Stimulated activated effector memory CD8-positive, alpha-beta T cell treated with anti-CD3 and anti-CD28 coated beads, Interleukin-12 subunit alpha, Interleukin-12 subunit beta, amount 100 ng/mL, for 72 hours (primary cell): ENCODE data around the gene DENND4A.
A peak's percentile ranks its signal among the peaks of the same experiment; 100 is the strongest.

ENCODE experiments used
- ATAC-seq: fragments of 150-1000 bp; cut with Tn5 transposase; 2 replicates; pipeline ENCODE4 v1.10.0; 2021
- DNase-seq, 2 donors: peaks; one replicate each; pipeline ENCODE4 v3.0.0; 2021 to 2022; ENCODE audit warnings: low spot score in 2 of 2
- H3K27ac Mint-ChIP-seq: one replicate; pipeline ENCODE4 v1.8.0; 2022; ENCODE audit warnings: mild to moderate bottlenecking, mixed read lengths
- H3K36me3 Mint-ChIP-seq: one replicate; pipeline ENCODE4 v1.8.0; 2022; ENCODE audit warnings: mild to moderate bottlenecking, mixed read lengths
- H3K4me1 Mint-ChIP-seq: one replicate; pipeline ENCODE4 v1.8.0; 2022; ENCODE audit warnings: mixed read lengths
- H3K4me3 Mint-ChIP-seq: one replicate; pipeline ENCODE4 v1.8.0; 2022; ENCODE audit warnings: mild to moderate bottlenecking, mixed read lengths
- H3K9me3 Mint-ChIP-seq: one replicate; pipeline ENCODE4 v1.8.0; 2022; ENCODE audit warnings: mixed read lengths

Gene DENND4A

DNA sequence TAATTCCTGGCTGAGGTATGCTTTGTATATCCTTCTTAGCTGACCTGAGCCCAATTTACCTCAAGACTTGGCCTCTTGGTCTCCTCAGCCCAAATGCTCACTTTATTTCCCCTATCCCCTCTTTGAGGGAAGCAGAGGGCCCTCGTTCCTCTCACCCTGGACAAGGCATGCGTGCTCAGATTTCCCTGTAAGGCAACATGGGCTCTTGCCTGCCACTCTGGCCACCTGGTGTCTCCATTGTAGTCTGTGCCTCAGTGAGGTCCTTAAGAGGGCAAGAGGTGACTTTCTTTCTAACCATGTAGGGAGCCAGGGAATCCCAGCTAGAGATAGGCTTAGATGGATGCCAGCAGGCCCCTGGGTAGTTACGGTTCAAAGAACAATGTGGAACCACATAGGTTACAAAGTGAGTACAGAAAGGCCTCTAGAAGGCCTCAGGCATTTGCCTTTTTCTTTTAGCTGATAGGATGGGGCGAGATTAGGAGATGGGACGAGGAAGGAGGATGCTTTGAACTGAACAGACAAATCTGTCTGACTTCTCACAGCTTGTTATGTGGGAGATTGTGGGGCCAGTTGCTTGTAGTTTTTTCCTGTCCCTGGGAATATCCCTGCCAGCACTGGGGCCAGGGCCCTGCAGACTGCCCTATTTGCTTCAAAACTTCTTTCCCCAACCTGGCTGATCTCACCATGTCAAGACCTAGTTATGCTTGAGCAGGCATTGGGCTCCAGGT lies 180.0 kb downstream of the DENND4A start:
- Mint-ChIP-seq H3K36me3 (peaks cover 7% of the 10 kb centered on the region), H3K27ac (peak overlapping the region; percentile 98), H3K9me3 (no peaks in the 10 kb centered on the region), H3K4me3 (peak overlapping the region; percentile 93), H3K4me1 (peaks cover 37% of the 10 kb centered on the region)
- ATAC-seq = no peak
- no peak for DNase-seq

DNA sequence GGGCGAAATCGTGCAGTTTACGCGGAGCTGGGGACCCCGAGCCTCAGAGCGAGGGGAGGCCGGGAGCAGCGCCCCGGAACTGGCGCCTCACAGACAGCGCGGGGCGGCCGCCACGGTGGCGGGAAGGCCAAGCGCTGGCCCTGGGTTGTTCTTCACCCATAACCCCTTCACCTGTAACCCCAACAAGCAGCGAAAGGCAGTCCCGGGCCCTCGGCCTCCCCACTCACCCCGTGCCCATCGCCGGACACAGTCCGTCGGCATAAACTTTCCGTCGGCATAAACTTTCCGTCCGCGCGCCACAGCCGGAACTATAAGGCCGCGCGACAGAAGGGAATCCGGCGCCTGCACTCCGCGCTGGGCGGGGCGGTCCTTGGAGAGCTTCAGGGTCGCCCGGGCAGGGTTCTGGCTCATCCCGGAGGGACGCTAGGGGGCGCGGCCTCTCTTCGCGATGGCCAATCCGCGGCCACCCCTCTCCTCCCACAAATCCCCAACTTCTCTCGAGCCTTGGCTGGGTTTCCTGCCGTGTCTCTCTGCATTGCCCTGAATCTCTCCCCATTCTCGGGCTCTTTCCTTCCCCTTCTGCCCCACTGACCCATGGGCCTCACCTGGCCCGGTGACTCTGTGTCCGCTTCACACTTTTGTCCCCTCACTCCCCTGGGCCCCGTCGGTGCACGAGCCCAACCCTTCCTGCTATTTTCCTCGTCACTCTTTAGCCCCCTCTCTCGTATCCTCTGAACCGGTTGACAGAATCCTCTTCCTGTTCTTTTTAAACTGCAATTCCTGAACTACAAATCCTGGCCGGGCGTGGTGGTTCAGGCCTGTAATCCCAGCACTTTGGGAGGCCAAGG lies 181.0 kb downstream of the DENND4A start, which contains the start of gene INTS14:
Gene INTS14, minus strand, starts transcription at position 261 of the 848 bp plus-strand sequence. CDS start 3,751 bp downstream, outside the sequence.
- Mint-ChIP-seq H3K9me3 (no peaks in the 10 kb centered on the region), H3K4me1 (peaks cover 37% of the 10 kb centered on the region), H3K36me3 (peaks cover 14% of the 10 kb centered on the region), H3K27ac (peak within 1 kb of the TSS; percentile 98), H3K4me3 (peak within 1 kb of the TSS; percentile 93)
- peak; percentile 91 to 96 for DNase-seq
- ATAC-seq = peak; percentile 98
